ENCODE measurements around the gene GRK6. TPM values are rescaled to one million over a fixed set of nuclear protein-coding genes. Genes with fewer than 3 reads are reported as not detected.

Gene GRK6
- total and polyA plus RNA-seq, 9 of the 15 experiments (the other 6 are each of a cell fraction or from before 2014, with no cell fraction given): 0.63 to 122 (median 44.5) TPM

DNA sequence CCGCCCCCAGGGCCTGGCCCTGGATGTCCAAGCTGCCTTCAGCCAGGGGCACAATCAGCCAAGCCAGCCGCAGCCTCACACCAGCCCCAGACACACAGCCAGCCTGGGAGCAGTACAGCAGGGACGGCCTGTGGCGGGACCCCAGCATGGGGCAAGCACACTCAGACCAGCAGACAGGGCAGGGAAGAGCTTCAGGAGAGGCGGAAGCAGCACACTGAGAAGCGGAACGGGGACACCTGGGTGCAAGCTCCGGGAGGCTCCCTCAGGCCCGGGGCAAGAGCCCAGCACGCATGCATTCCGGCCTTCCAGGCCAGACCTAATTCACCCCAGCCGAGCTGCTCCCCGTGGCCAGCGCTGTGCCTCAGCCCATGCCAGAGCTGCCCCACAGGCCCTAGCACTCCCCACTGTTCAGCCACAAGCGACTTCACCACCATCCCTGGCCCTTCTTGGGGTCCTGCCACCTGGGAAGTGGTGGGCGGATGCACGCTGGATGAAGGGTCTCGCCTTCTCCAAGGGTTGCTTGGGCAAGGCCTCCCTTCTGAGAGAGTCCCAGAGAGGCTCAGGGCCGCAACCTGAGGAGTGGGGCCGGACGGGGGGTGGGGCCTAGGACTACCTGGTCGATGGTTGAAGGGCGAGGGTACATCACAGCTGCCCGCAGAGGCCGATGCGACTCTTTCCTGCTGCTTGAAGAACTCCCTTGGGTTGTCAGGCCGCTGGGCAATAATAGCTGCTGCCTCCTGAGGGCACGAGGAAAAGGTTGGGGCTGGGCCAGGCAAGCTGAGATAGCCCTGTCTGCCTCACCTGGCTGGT, 33.5 kb downstream of the GRK6 start:
- ChIA-PET CTCF (ENCODE audit: low intra/inter-chr PET ratio) (interaction anchor here (0.6 kb wide), 1 partner anchor 70 kb away, joined by 3 read pairs; no protein-coding TSS in a partner anchor), POLR2A (interaction anchor here (0.6 to 1.1 kb wide), 6 partner anchors 9 to 33 kb away, joined by 3 read pairs; no protein-coding TSS in a partner anchor)
- peaks cover 3% of the 10 kb centered on the region for H3K9me1 ChIP-seq (ENCODE audit: control insufficient read depth, insufficient read depth, low read length)
- ATAC-seq (no peak), DNase-seq (ENCODE audit: extremely low read depth in 1 of 4, low spot score in 3 of 4) (no peak), FAIRE-seq (no peak)
- no peak overlapping the region for H3K4me2 ChIP-seq (ENCODE audit: insufficient read depth, low read length)
- no peak overlapping the region for H3K27ac ChIP-seq (ENCODE audit: extremely low read depth, low read depth, low read length)
- peaks cover 7% of the 10 kb centered on the region for H4K20me1 ChIP-seq (replicated peaks; ENCODE audit: control insufficient read depth, insufficient read depth, low read length)
- TF ChIP-seq POLR2G (IDR thresholded peaks at IDR 0.05; ENCODE audit: low read depth, low read length) (peak; percentile 60), RBFOX2 (IDR thresholded peaks at IDR 0.05; ENCODE audit: low read depth, low read length) (peak; percentile 36; the same call in 1 of the 2 replicates), SUPT5H (IDR thresholded peaks at IDR 0.05) (no peak), POLR2A (conservative IDR thresholded peaks at IDR 0.05) (0 out of 2 replicates have a peak, but pooled peaks have one; percentile 28), JUNB (CRISPR knock-in tag; conservative IDR thresholded peaks at IDR 0.05) (no peak), ZNF780A (CRISPR knock-in tag; IDR thresholded peaks at IDR 0.05) (no peak), CHD4 (IDR thresholded peaks at IDR 0.05; ENCODE audit: insufficient read depth, insufficient replicate concordance, low read depth, low read length, poor library complexity, severe bottlenecking) (no peak)
- TF ChIP-seq, protein P1, sequence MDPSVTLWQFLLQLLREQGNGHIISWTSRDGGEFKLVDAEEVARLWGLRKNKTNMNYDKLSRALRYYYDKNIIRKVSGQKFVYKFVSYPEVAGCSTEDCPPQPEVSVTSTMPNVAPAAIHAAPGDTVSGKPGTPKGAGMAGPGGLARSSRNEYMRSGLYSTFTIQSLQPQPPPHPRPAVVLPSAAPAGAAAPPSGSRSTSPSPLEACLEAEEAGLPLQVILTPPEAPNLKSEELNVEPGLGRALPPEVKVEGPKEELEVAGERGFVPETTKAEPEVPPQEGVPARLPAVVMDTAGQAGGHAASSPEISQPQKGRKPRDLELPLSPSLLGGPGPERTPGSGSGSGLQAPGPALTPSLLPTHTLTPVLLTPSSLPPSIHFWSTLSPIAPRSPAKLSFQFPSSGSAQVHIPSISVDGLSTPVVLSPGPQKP (CRISPR knock-in tag; IDR thresholded peaks at IDR 0.05): no peak
- no peak overlapping the region for H3K4me3 ChIP-seq
- in situ Hi-C loops (cut with MboI): loop anchor here (10.0 kb wide), 1 partner anchor 345 kb away; no protein-coding TSS in a partner anchor
- 96% methylated on average over 23 of the region's 28 CpGs for WGBS (ENCODE audit: insufficient coverage, low coverage, missing lambda C conversion rate)
- intact Hi-C loops (cut with micrococcal nuclease): no loop called here
- H3K27me3 ChIP-seq (ENCODE audit: control insufficient read depth in 2 of 2, insufficient read depth in 2 of 2, low read length in 2 of 2): no peaks in the 10 kb centered on the region
- H2AFZ ChIP-seq (ENCODE audit: low read depth, low read length): no peak overlapping the region
- no TSS peak for BruUV-seq (replicated peaks)
- H3K4me1 ChIP-seq (replicated peaks in 1 of 2; ENCODE audit: control insufficient read depth in 2 of 2, insufficient read depth in 2 of 2, low read length in 2 of 2): peaks cover 8 to 59% of the 10 kb centered on the region in 2 experiments
- no peak overlapping the region for H3K9ac ChIP-seq (ENCODE audit: insufficient read depth in 1 of 2, low read depth in 2 of 2, low read length in 2 of 2)
- H3K9me3 ChIP-seq (replicated peaks; ENCODE audit: control insufficient read depth, insufficient read depth, low read depth, low read length): no peaks in the 10 kb centered on the region
- H3K36me3 ChIP-seq (ENCODE audit: control insufficient read depth, insufficient read depth, low read length): peaks cover 48% of the 10 kb centered on the region; the same call in 1 of the 3 replicates
- peaks cover 9% of the 10 kb centered on the region; the same call in 2 of the 3 replicates for H3K79me2 ChIP-seq (ENCODE audit: control insufficient read depth, insufficient read depth, low read length)

All from K562 (cell line).